B cell (primary cell): Measurements from ENCODE around the gene UBE2O. TPM values are rescaled to one million over a fixed set of nuclear protein-coding genes. Genes with fewer than 3 reads are reported as not detected.

Source experiments
- ATAC-seq: fragments of 200-7000 bp; cut with Tn5 transposase; one replicate; pipeline ENCODE4 v1.10.0; 2021; ENCODE audit warnings: low read depth, mild to moderate bottlenecking, moderate number of reproducible peaks, moderate library complexity
- CTCF ChIA-PET: fragments of 350-600 bp; sonication (Branson Sonifier 250); formaldehyde crosslinking; loops from one replicate; lab custom pipeline; 2021; ENCODE audit warnings: antibody characterized with exemption, inconsistent platforms; lab: Charles Lee
- POLR2A ChIA-PET: fragments of 350-600 bp; sonication (Branson Sonifier 250); formaldehyde crosslinking; loops from one replicate; lab custom pipeline; 2021; ENCODE audit warnings: antibody characterized with exemption; lab: Charles Lee
- DNase-seq: peaks from one replicate; pipeline ENCODE4 v3.0.0; 2013
- H2AFZ ChIP-seq: 2 replicates; pipeline ENCODE4 v1.6.1; 2012; ENCODE audit warnings: mild to moderate bottlenecking, low read depth, low read length; ENCODE audit not compliant: insufficient read depth, poor library complexity, severe bottlenecking
- H3K27ac ChIP-seq, 2 donors: 1 replicate in 1 of 2; 2 replicates in 1 of 2; pipeline ENCODE4 v1.5.1; 2012 to 2013; ENCODE audit warnings: low read length in 2 of 2, mild to moderate bottlenecking in 2 of 2, moderate library complexity in 1 of 2
- H3K27me3 ChIP-seq, 4 experiments: fragments of 200-600 bp in 1 of 4; sonication (generic) in 1 of 4; replicated peaks in 1 of 4; 1 replicate in 2 of 4; 2 replicates in 2 of 4; pipeline versions ENCODE4 v1.6.1 to v1.7.0; 2013 to 2016; ENCODE audit warnings: low read length in 3 of 4, mild to moderate bottlenecking in 2 of 4, mixed read lengths in 1 of 4, moderate library complexity in 1 of 4; ENCODE audit not compliant: insufficient read depth in 4 of 4, control insufficient read depth in 3 of 4; ENCODE audit errors: control extremely low read depth in 1 of 4
- H3K36me3 ChIP-seq, 2 experiments: replicated peaks in 1 of 2; 1 replicate in 1 of 2; 2 replicates in 1 of 2; pipeline versions ENCODE4 v1.6.1 to v1.7.1; 2013; ENCODE audit warnings: low read length in 1 of 2; ENCODE audit not compliant: insufficient read depth in 2 of 2, control insufficient read depth in 1 of 2; ENCODE audit errors: control extremely low read depth in 1 of 2, extremely low read depth in 1 of 2
- H3K4me1 ChIP-seq, 2 donors: fragments of 200-600 bp in 1 of 2; sonication (generic) in 1 of 2; 1 replicate in 1 of 2; 2 replicates in 1 of 2; pipeline versions ENCODE4 v1.5.1 to v1.6.1; 2013 to 2017; ENCODE audit warnings: low read length in 2 of 2; ENCODE audit not compliant: control insufficient read depth in 2 of 2, insufficient read depth in 2 of 2
- H3K4me2 ChIP-seq: replicated peaks from 2 replicates; pipeline ENCODE3; 2012; ENCODE audit warnings: mild to moderate bottlenecking, low read depth, low read length; ENCODE audit not compliant: poor library complexity, severe bottlenecking
- H3K4me3 ChIP-seq, 5 experiments: fragments of 200-600 bp in 1 of 5; sonication (generic) in 1 of 5; 1 replicate in 3 of 5; 2 replicates in 2 of 5; pipeline versions ENCODE4 v1.5.1 to v1.7.0; 2011 to 2016; ENCODE audit warnings: low read length in 4 of 5, mild to moderate bottlenecking in 4 of 5, low read depth in 2 of 5, control low read depth in 1 of 5, moderate library complexity in 1 of 5; ENCODE audit not compliant: insufficient read depth in 1 of 5; ENCODE audit errors: control extremely low read depth in 1 of 5, extremely low read depth in 1 of 5
- H3K79me2 ChIP-seq: fragments of 200-600 bp; sonication (generic); one replicate; pipeline ENCODE4 v1.6.0; 2016; ENCODE audit warnings: low read length; ENCODE audit not compliant: control insufficient read depth, insufficient read depth
- H3K9ac ChIP-seq: fragments of 200-600 bp; sonication (generic); 2 replicates; pipeline ENCODE4 v1.6.1; 2017; ENCODE audit warnings: mild to moderate bottlenecking, low read length, moderate library complexity
- H3K9me3 ChIP-seq, 3 donors: one replicate each; pipeline versions ENCODE4 v1.6.1 to v1.7.1; 2013; ENCODE audit warnings: low read length in 2 of 3; ENCODE audit not compliant: control insufficient read depth in 2 of 3, insufficient read depth in 1 of 3; ENCODE audit errors: control extremely low read depth in 1 of 3
- H4K20me1 ChIP-seq: 2 replicates; pipeline ENCODE4 v1.6.0; 2012; ENCODE audit warnings: mild to moderate bottlenecking, low read length; ENCODE audit not compliant: insufficient read depth, control insufficient read depth, poor library complexity, severe bottlenecking
- H3K27ac Mint-ChIP-seq: one replicate; pipeline ENCODE4 v1.8.0; 2021; ENCODE audit warnings: mixed read lengths
- H3K27me3 Mint-ChIP-seq: one replicate; pipeline ENCODE4 v1.8.0; 2021; ENCODE audit warnings: mixed read lengths
- H3K4me1 Mint-ChIP-seq: one replicate; pipeline ENCODE4 v1.8.0; 2021; ENCODE audit warnings: mixed read lengths
- H3K4me3 Mint-ChIP-seq: one replicate; pipeline ENCODE4 v1.8.0; 2021; ENCODE audit warnings: mixed read lengths
- H3K9me3 Mint-ChIP-seq: one replicate; pipeline ENCODE4 v1.8.0; 2022; ENCODE audit warnings: mixed read lengths; ENCODE audit not compliant: insufficient read depth
- CTCF ChIP-seq: fragments of 200-600 bp; IDR thresholded peaks from one replicate; pipeline ENCODE4 v1.8.0; 2022; ENCODE audit warnings: antibody characterized with exemption, mild to moderate bottlenecking
- EZH2 ChIP-seq: IDR thresholded peaks from 2 replicates; pipeline ENCODE4 v1.6.1; 2012; ENCODE audit warnings: borderline replicate concordance, low read depth, mild to moderate bottlenecking, moderate library complexity, low read length; ENCODE audit not compliant: insufficient read depth, poor library complexity, severe bottlenecking
- WGBS: methylation state at CpG from one replicate; pipeline ENCODE4 v1.1.5; 2013; ENCODE audit warnings: missing lambda C conversion rate; ENCODE audit not compliant: insufficient coverage; 5-methylcytosine and 5-hydroxymethylcytosine counted together
- intact Hi-C: fragments of 100-400 bp; cut with micrococcal nuclease; formaldehyde crosslinking; loops from one replicate; pipeline ENCODE4 v1.10.0; 2022
- polyA plus RNA-seq: library from polyadenylated mRNA; depleted of rRNA; stranded (reverse); fragments of >200 nt; gene quantifications from 2 replicates; pipeline ENCODE4 v1.2.3, GENCODE V29; 2012
- total RNA-seq, 2 donors: library from RNA; stranded (reverse); fragments of 120-200 nt in 1 of 2; gene quantifications; 1 replicate in 1 of 2; 2 replicates in 1 of 2; pipeline versions ENCODE4 v1.2.3 to v1.2.4, GENCODE V29; 2013 to 2022

Gene UBE2O
- total and polyA plus RNA-seq, 2 donors (not counting 1 experiment from before 2014, with no cell fraction given): 41.3 to 54.0 TPM

GRCh38 chr17:76472726-76473125, 19.8 kb upstream of the UBE2O start:
- TF ChIP-seq CTCF: no peak
- no peak for TF ChIP-seq EZH2
- peaks cover 0 to 21% of the 10 kb centered on the region in 2 donors for H3K4me1 ChIP-seq
- no peaks in the 10 kb centered on the region for H3K79me2 ChIP-seq
- DNase-seq: no peak
- H3K36me3 ChIP-seq: peaks cover 0 to 86% of the 10 kb centered on the region in 2 experiments
- ATAC-seq: no peak
- H3K27ac ChIP-seq: no peak overlapping the region
- intact Hi-C loops: no loop called here
- peak overlapping the region; percentile 71 for H3K27ac Mint-ChIP-seq
- POLR2A ChIA-PET: interaction anchor here (23.6 kb wide), 1 partner anchor 26 kb away, joined by 478 read pairs; the partner anchor contains the start of gene RHBDF2
- H3K9me3 ChIP-seq: no peaks in the 10 kb centered on the region
- no peak overlapping the region for H3K9ac ChIP-seq
- CTCF ChIA-PET: interaction anchor here (0.8 to 6.2 kb wide), 5 partner anchors 14 to 64 kb away, joined by 3 to 39 read pairs (median 4); no protein-coding TSS in a partner anchor
- H3K9me3 Mint-ChIP-seq: no peaks in the 10 kb centered on the region
- H3K4me3 ChIP-seq: no peak overlapping the region
- WGBS: 98% methylated on average over 11 of the region's 11 CpGs
- H3K4me3 Mint-ChIP-seq: no peak overlapping the region
- H3K4me1 Mint-ChIP-seq: peaks cover 27% of the 10 kb centered on the region
- H4K20me1 ChIP-seq: peaks cover 35% of the 10 kb centered on the region
- no peak overlapping the region for H3K4me2 ChIP-seq
- H3K27me3 ChIP-seq: no peaks in the 10 kb centered on the region
- H3K27me3 Mint-ChIP-seq: no peaks in the 10 kb centered on the region
- H2AFZ ChIP-seq: no peak overlapping the region

- TF ChIP-seq CTCF (no peak), EZH2 (no peak)
- H3K4me2 ChIP-seq: no peak overlapping the region
- H3K4me3 ChIP-seq: no peak overlapping the region
- peaks cover 0 to 81% of the 10 kb centered on the region in 2 experiments for H3K36me3 ChIP-seq
- intact Hi-C loops: no loop called here
- ChIA-PET CTCF (interaction anchor here (0.8 to 2.3 kb wide), 5 partner anchors 14 to 63 kb away, joined by 3 to 8 read pairs (median 3); no protein-coding TSS in a partner anchor), POLR2A (interaction anchor here (23.6 kb wide), 1 partner anchor 26 kb away, joined by 478 read pairs; the partner anchor contains the start of gene RHBDF2)
- H3K9me3 Mint-ChIP-seq: no peaks in the 10 kb centered on the region
- DNase-seq (no peak), ATAC-seq (no peak)
- H3K4me3 Mint-ChIP-seq: no peak overlapping the region
- H4K20me1 ChIP-seq: peaks cover 34% of the 10 kb centered on the region
- no peaks in the 10 kb centered on the region for H3K9me3 ChIP-seq
- no peaks in the 10 kb centered on the region for H3K79me2 ChIP-seq
- H3K27me3 ChIP-seq: no peaks in the 10 kb centered on the region
- H3K4me1 ChIP-seq: peaks cover 0 to 23% of the 10 kb centered on the region in 2 donors
- WGBS: 95% methylated on average over 13 of the region's 15 CpGs
- H3K4me1 Mint-ChIP-seq: peaks cover 29% of the 10 kb centered on the region
- no peaks in the 10 kb centered on the region for H3K27me3 Mint-ChIP-seq
- H2AFZ ChIP-seq: no peak overlapping the region
- no peak overlapping the region for H3K27ac ChIP-seq
- no peak overlapping the region for H3K9ac ChIP-seq
- H3K27ac Mint-ChIP-seq: no peak overlapping the region
Observed at GRCh38 chr17:76472258-76472645, 19.3 kb upstream of the UBE2O start.
